ENCODE results near the gene HHATL. TPM values are rescaled to one million over a fixed set of nuclear protein-coding genes. Genes with fewer than 3 reads are reported as not detected.

The HHATL gene
- total RNA-seq, 6 experiments from 2014 or later = not detected

DNA sequence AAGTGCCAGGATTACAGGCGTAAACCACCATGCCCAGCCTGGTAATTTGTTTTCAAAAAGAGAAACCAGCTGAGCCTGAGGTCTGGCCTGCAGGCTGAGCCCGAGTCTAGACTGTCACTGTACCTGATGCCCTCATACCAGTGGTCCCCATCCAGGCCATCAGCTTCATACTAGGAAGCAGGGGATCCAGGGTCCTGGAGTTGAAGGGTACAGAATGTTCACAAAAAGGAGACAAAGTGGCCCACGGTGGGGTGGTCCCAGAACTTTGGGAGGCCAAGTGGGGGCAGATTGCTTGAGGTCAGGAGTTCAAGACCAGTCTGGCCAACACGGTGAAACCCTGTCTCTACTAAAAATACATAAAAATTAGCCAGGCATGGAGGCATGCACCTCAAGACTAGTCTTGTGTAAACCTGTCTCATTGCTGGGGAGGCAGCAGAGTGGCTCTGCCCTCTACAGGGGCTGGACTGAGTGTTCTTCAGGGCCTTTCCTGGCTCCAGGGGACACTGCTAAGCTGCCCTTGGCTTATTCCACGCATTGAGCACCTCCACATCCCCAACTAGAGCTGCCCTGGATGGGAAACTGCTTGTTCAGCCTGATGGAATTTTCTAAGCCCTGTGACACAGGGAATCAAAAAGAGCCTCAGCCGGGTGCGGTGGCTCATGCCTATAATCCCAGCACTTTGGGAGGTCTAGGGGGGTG, 7.9 kb upstream of the HHATL start:
- TF ChIP-seq, protein P1, sequence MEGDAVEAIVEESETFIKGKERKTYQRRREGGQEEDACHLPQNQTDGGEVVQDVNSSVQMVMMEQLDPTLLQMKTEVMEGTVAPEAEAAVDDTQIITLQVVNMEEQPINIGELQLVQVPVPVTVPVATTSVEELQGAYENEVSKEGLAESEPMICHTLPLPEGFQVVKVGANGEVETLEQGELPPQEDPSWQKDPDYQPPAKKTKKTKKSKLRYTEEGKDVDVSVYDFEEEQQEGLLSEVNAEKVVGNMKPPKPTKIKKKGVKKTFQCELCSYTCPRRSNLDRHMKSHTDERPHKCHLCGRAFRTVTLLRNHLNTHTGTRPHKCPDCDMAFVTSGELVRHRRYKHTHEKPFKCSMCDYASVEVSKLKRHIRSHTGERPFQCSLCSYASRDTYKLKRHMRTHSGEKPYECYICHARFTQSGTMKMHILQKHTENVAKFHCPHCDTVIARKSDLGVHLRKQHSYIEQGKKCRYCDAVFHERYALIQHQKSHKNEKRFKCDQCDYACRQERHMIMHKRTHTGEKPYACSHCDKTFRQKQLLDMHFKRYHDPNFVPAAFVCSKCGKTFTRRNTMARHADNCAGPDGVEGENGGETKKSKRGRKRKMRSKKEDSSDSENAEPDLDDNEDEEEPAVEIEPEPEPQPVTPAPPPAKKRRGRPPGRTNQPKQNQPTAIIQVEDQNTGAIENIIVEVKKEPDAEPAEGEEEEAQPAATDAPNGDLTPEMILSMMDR (IDR thresholded peaks at IDR 0.05) = no peak
- Mint-ChIP-seq H3K4me1 (ENCODE audit: low read depth) (no peaks in the 10 kb centered on the region), H3K36me3 (ENCODE audit: low read depth) (no peaks in the 10 kb centered on the region), H3K27ac (no peak overlapping the region), H3K27me3 (ENCODE audit: insufficient read depth) (peaks cover 49% of the 10 kb centered on the region), H3K4me3 (no peak overlapping the region), H3K9me3 (no peaks in the 10 kb centered on the region)
- DNase-seq = no peak

DNA sequence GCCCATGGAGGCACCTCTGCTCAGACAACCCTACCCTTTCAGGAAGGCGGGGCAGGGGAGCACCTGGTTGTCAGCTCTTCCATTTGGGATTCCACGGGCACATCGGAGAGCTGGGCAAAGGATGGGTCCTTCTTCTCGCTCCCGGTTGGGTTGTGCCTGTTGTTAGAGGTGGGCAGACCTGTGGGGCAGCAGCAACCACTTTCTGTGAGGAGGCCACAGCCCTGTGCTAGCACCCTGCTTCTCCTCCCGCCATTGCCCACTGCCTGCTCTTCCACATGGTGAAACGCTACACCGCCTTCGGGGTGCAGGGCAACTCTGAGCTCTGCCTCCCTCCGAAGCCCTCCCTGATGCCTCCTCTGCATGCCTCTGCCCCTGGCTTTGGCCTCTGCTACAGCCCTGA, 7.0 kb upstream of the HHATL start:
- Mint-ChIP-seq H3K4me3 (no peak overlapping the region), H3K4me1 (ENCODE audit: low read depth) (peaks cover 3% of the 10 kb centered on the region; the same call in 1 of the 2 replicates), H3K27ac (no peak overlapping the region), H3K27me3 (ENCODE audit: insufficient read depth) (peaks cover 49% of the 10 kb centered on the region), H3K9me3 (no peaks in the 10 kb centered on the region), H3K36me3 (ENCODE audit: low read depth) (no peaks in the 10 kb centered on the region)
- no peak for DNase-seq
- TF ChIP-seq, protein P1 (IDR thresholded peaks at IDR 0.05) = no peak

DNA sequence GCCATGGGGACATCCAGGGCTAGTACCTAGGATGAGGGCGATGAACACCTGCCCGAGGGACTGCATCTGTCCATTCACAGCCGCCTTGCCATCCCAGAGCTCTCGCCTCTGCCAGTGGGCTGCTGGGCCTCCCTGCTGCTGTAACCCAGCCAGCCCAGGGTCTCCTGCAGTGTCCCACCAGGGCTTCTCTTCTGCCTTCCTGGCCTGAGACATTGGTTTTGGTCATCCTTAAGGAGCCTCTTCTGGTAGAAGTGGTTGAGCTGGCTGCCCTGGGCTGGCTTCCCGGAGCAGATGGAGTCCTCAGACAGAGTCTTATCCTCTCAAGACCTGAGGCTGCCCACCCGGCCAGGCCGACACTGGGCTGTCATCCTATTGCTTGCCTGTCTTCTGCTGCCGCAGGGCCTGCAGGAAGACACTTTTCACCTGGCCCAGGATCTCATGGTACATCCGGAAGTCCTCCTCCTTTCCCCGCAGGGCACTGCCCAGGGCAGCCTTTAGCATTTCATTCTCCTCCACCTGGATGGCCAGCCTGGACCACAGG, 6.1 kb upstream of the HHATL start:
- H3K36me3 Mint-ChIP-seq (ENCODE audit: low read depth) = no peaks in the 10 kb centered on the region
- H3K4me3 Mint-ChIP-seq = no peak overlapping the region
- peaks cover 47% of the 10 kb centered on the region for H3K27me3 Mint-ChIP-seq (ENCODE audit: insufficient read depth)
- TF ChIP-seq, protein P1 (IDR thresholded peaks at IDR 0.05) = no peak
- H3K27ac Mint-ChIP-seq = no peak overlapping the region
- no peaks in the 10 kb centered on the region for H3K9me3 Mint-ChIP-seq
- H3K4me1 Mint-ChIP-seq (ENCODE audit: low read depth) = peaks cover 6% of the 10 kb centered on the region; the same call in 1 of the 2 replicates
- DNase-seq = no peak

DNA sequence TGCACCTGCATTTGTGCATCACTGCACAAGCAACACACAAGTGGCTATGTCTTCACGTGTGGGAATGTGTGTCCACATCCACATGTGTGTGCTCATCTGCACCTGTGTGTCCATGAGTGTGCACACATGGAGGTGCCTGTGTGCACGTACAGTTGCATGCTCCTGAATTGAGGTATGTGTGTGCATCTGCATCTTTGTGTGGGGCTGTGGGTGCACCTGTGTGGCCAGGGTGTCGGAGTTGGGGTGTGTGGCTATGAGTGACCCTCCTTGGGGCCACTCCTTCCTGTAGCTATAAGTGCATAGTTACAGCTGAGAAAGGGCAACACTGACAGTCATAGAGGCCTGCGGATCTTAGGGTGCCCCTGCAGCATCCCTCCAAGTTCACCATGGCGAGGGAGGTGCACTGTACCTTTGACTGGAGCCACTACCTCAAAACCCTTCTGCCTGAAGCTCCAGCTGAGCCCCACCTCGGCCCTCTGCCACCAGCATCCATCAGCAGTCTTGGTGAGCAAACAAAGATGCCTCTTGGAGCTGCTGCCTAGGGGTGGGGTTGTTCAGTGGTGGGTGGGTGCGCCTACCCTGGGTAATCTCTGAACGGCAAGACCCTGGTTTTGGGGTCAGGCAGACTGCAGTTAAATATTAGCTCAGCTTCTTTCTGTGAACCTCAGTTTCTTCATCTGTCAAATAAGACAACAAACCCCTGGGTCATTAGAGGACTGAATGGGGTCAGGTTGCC, 5.2 kb upstream of the HHATL start:
- peaks cover 44% of the 10 kb centered on the region for H3K27me3 Mint-ChIP-seq (ENCODE audit: insufficient read depth)
- no peak overlapping the region for H3K27ac Mint-ChIP-seq
- TF ChIP-seq, protein P1 (IDR thresholded peaks at IDR 0.05) = no peak
- no peaks in the 10 kb centered on the region for H3K9me3 Mint-ChIP-seq
- DNase-seq = no peak
- no peak overlapping the region for H3K4me3 Mint-ChIP-seq
- H3K4me1 Mint-ChIP-seq (ENCODE audit: low read depth) = peaks cover 6% of the 10 kb centered on the region; the same call in 1 of the 2 replicates
- H3K36me3 Mint-ChIP-seq (ENCODE audit: low read depth) = no peaks in the 10 kb centered on the region

DNA sequence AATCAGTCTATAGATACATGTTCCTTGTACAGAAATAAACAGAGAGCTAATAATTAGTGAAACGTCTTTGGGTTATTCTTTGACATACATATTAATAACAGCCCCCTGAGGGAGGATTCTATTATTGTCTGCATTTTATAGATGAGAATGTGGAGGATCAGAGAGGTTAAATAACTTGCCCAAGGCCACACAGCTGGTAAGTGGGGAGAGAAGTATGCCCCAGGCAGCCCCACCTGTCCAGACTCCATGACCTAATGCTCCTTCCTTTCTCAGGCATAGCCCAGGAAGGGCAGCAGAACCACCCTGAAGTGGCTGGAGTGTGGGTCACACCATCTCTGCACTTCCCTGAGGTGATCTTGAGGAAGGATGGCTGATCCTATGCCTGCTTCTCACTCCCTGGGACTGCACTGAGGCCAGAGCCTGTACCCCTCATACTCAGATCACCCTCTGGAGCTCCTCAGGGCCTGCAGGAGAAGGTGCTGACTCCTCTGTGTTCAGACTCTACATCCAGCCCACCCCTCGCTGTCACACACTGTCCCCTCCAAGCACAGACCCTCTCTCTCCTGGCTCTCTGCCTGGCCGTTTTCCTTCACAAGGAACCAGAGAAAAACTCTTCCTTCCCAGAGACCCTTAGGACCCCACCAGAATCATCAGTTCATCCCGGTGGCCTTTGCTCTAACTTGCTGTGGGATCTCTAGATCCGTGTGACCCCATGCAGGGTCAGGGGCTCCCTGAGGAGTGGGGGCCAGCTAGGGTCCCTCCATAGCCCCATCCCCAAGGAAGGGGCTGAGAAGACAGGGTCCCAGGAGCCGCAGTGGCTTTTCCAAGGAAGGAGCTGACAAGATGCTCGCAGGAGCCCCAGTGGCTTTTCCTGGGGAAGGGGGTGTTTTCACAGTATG, 4.4 kb upstream of the HHATL start:
- H3K4me1 Mint-ChIP-seq (ENCODE audit: low read depth) = peaks cover 6% of the 10 kb centered on the region; the same call in 1 of the 2 replicates
- DNase-seq = no peak
- no peaks in the 10 kb centered on the region for H3K36me3 Mint-ChIP-seq (ENCODE audit: low read depth)
- H3K27me3 Mint-ChIP-seq (ENCODE audit: insufficient read depth) = peaks cover 39% of the 10 kb centered on the region
- H3K9me3 Mint-ChIP-seq = no peaks in the 10 kb centered on the region
- H3K4me3 Mint-ChIP-seq = no peak overlapping the region
- no peak overlapping the region for H3K27ac Mint-ChIP-seq
- TF ChIP-seq, protein P1 (IDR thresholded peaks at IDR 0.05) = no peak
